ENCODE measurements around the gene DNAJB14. TPM values are rescaled to one million over a fixed set of nuclear protein-coding genes. Genes with fewer than 3 reads are reported as not detected.

The DNAJB14 gene
- total and polyA plus RNA-seq, 2 donors from 2014 or later: 8.1 to 51.7 TPM

- H3K9ac ChIP-seq (ENCODE audit: low read length in 3 of 3): peak overlapping the region in 1 of 3 donors; percentile 91
- H3K27ac ChIP-seq (ENCODE audit: low read depth in 2 of 2, low read length in 2 of 2): no peak overlapping the region
- FAIRE-seq (no peak), DNase-seq (no peak)
- intact Hi-C loops (cut with DNase I): no loop called here
- peak overlapping the region; percentile 92 to 96 (median 94) for H3K4me3 ChIP-seq (ENCODE audit: low read length in 3 of 3)
- peaks cover 0 to 5% (median 0%) of the 10 kb centered on the region in 3 donors for H3K4me1 ChIP-seq (ENCODE audit: control insufficient read depth in 2 of 3, insufficient read depth in 2 of 3, low read depth in 1 of 3, low read length in 3 of 3)
- TF ChIP-seq CTCF (IDR thresholded peaks at IDR 0.05; ENCODE audit: borderline replicate concordance, extremely low read depth, insufficient read depth): no peak
- peaks cover 0 to 4% (median 0%) of the 10 kb centered on the region in 3 donors for H3K36me3 ChIP-seq (ENCODE audit: control insufficient read depth in 2 of 3, insufficient read depth in 3 of 3, low read length in 3 of 3)
- H3K27me3 ChIP-seq (ENCODE audit: control insufficient read depth, insufficient read depth, low read length): no peaks in the 10 kb centered on the region
- H3K9me3 ChIP-seq (ENCODE audit: control insufficient read depth in 2 of 3, insufficient read depth in 1 of 3, low read length in 3 of 3): no peaks in the 10 kb centered on the region
Observed at GRCh38 chr4:99893029-99893428, 53.4 kb downstream of the DNAJB14 start.

- Histone ChIP-seq H3K36me3 (ENCODE audit: control insufficient read depth in 2 of 3, insufficient read depth in 3 of 3, low read length in 3 of 3) (peaks cover 0 to 4% (median 0%) of the 10 kb centered on the region in 3 donors), H3K9me3 (ENCODE audit: control insufficient read depth in 2 of 3, insufficient read depth in 1 of 3, low read length in 3 of 3) (no peaks in the 10 kb centered on the region), H3K27me3 (ENCODE audit: control insufficient read depth, insufficient read depth, low read length) (no peaks in the 10 kb centered on the region), H3K27ac (ENCODE audit: low read depth in 2 of 2, low read length in 2 of 2) (no peak overlapping the region), H3K4me3 (ENCODE audit: low read length in 3 of 3) (no peak overlapping the region), H3K4me1 (ENCODE audit: control insufficient read depth in 2 of 3, insufficient read depth in 2 of 3, low read depth in 1 of 3, low read length in 3 of 3) (peaks cover 0 to 5% (median 0%) of the 10 kb centered on the region in 3 donors), H3K9ac (ENCODE audit: low read length in 3 of 3) (no peak overlapping the region)
- no peak for TF ChIP-seq CTCF (IDR thresholded peaks at IDR 0.05; ENCODE audit: borderline replicate concordance, extremely low read depth, insufficient read depth)
- no peak for FAIRE-seq
- DNase-seq: no peak
- intact Hi-C loops (cut with DNase I): no loop called here
Observed at GRCh38 chr4:99891351-99891750, 55.1 kb downstream of the DNAJB14 start.

GRCh38 chr4:99887837-99888236, 58.6 kb downstream of the DNAJB14 start:
- DNase-seq (no peak), FAIRE-seq (no peak)
- Histone ChIP-seq H3K9ac (ENCODE audit: low read length in 3 of 3) (no peak overlapping the region), H3K27ac (ENCODE audit: low read depth in 2 of 2, low read length in 2 of 2) (no peak overlapping the region), H3K4me3 (ENCODE audit: low read length in 3 of 3) (no peak overlapping the region), H3K36me3 (ENCODE audit: control insufficient read depth in 2 of 3, insufficient read depth in 3 of 3, low read length in 3 of 3) (peaks cover 4 to 8% (median 4%) of the 10 kb centered on the region in 3 donors), H3K4me1 (ENCODE audit: control insufficient read depth in 2 of 3, insufficient read depth in 2 of 3, low read depth in 1 of 3, low read length in 3 of 3) (no peaks in the 10 kb centered on the region), H3K9me3 (ENCODE audit: control insufficient read depth in 2 of 3, insufficient read depth in 1 of 3, low read length in 3 of 3) (no peaks in the 10 kb centered on the region), H3K27me3 (ENCODE audit: control insufficient read depth, insufficient read depth, low read length) (no peaks in the 10 kb centered on the region)
- TF ChIP-seq CTCF (IDR thresholded peaks at IDR 0.05; ENCODE audit: borderline replicate concordance, extremely low read depth, insufficient read depth): no peak
- intact Hi-C loops (cut with DNase I): no loop called here

GRCh38 chr4:99886146-99886545, 60.3 kb downstream of the DNAJB14 start:
- peaks cover 2 to 11% (median 6%) of the 10 kb centered on the region in 3 donors for H3K36me3 ChIP-seq (ENCODE audit: control insufficient read depth in 2 of 3, insufficient read depth in 3 of 3, low read length in 3 of 3)
- no peaks in the 10 kb centered on the region for H3K27me3 ChIP-seq (ENCODE audit: control insufficient read depth, insufficient read depth, low read length)
- no peak for DNase-seq
- H3K4me3 ChIP-seq (ENCODE audit: low read length in 3 of 3): no peak overlapping the region
- no peak overlapping the region for H3K9ac ChIP-seq (ENCODE audit: low read length in 3 of 3)
- TF ChIP-seq CTCF (IDR thresholded peaks at IDR 0.05; ENCODE audit: borderline replicate concordance, extremely low read depth, insufficient read depth): no peak
- H3K27ac ChIP-seq (ENCODE audit: low read depth in 2 of 2, low read length in 2 of 2): no peak overlapping the region
- FAIRE-seq: no peak
- H3K9me3 ChIP-seq (ENCODE audit: control insufficient read depth in 2 of 3, insufficient read depth in 1 of 3, low read length in 3 of 3): no peaks in the 10 kb centered on the region
- intact Hi-C loops (cut with DNase I): no loop called here
- H3K4me1 ChIP-seq (ENCODE audit: control insufficient read depth in 2 of 3, insufficient read depth in 2 of 3, low read depth in 1 of 3, low read length in 3 of 3): no peaks in the 10 kb centered on the region

Measured in kidney (tissue), 14 donors.